Activated naive CD4-positive, alpha-beta T cell treated with anti-CD3 and anti-CD28 coated beads for 36 hours (primary cell): ENCODE results near the gene MAP4K4. TPM values are rescaled to one million over a fixed set of nuclear protein-coding genes. Genes with fewer than 3 reads are reported as not detected.

Experiments
- CTCF ChIA-PET: fragments of 350-600 bp; sonication (Branson Sonifier 250); formaldehyde crosslinking; loops from one replicate; lab custom pipeline; 2021; ENCODE audit warnings: antibody characterized with exemption; lab: Charles Lee
- DNase-seq: peaks from one replicate; pipeline ENCODE4 v3.0.0-alpha.2; 2020
- H3K27ac Mint-ChIP-seq: one replicate; pipeline ENCODE4 v1.8.0; 2021; ENCODE audit warnings: mild to moderate bottlenecking, mixed read lengths
- H3K27me3 Mint-ChIP-seq: one replicate; pipeline ENCODE4 v1.8.0; 2021; ENCODE audit warnings: low read depth, mixed read lengths
- H3K36me3 Mint-ChIP-seq: one replicate; pipeline ENCODE4 v1.8.0; 2021; ENCODE audit warnings: low read depth, mixed read lengths
- H3K4me1 Mint-ChIP-seq: one replicate; pipeline ENCODE4 v1.8.0; 2021; ENCODE audit warnings: low read depth, mixed read lengths
- H3K4me3 Mint-ChIP-seq: one replicate; pipeline ENCODE4 v1.8.0; 2021; ENCODE audit warnings: mild to moderate bottlenecking, moderate library complexity, mixed read lengths
- H3K9me3 Mint-ChIP-seq: one replicate; pipeline ENCODE4 v1.8.0; 2021; ENCODE audit warnings: mixed read lengths
- intact Hi-C: fragments of 100-400 bp; cut with micrococcal nuclease; formaldehyde crosslinking; loops from one replicate; pipeline ENCODE4 v1.15.1; 2023
- total RNA-seq, 2 experiments: library from RNA; stranded (reverse); gene quantifications; one replicate each; pipeline ENCODE4 v1.2.3, GENCODE V29; 2021

Gene MAP4K4
- total RNA-seq, 2 experiments from 2014 or later, result 126 to 131 TPM

DNA sequence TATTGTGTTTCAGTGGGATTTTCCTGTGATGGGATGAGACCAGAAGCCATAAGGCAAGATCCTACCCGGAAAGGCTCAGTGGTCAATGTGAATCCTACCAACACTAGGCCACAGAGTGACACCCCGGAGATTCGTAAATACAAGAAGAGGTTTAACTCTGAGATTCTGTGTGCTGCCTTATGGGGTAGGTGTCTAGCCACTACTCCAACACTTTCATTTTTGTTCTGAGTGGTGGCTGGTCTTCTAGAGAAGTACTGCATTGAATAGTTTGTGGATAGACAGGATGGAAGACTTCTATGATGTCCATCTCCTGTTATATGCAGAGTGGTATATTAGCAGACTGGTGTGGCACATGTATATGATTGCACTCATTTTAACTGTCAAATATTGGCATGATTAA lies 176.6 kb downstream of the MAP4K4 start:
- Mint-ChIP-seq H3K4me1 (no peaks in the 10 kb centered on the region), H3K27ac (no peak overlapping the region), H3K9me3 (no peaks in the 10 kb centered on the region), H3K4me3 (no peak overlapping the region), H3K36me3 (peaks cover 40% of the 10 kb centered on the region), H3K27me3 (no peaks in the 10 kb centered on the region)
- DNase-seq, result no peak
- CTCF ChIA-PET, result interaction anchor here (0.6 to 1.4 kb wide), 4 partner anchors 9 to 532 kb away, joined by 3 to 6 read pairs (median 5); no protein-coding TSS in a partner anchor
- intact Hi-C loops, result no loop called here

DNA sequence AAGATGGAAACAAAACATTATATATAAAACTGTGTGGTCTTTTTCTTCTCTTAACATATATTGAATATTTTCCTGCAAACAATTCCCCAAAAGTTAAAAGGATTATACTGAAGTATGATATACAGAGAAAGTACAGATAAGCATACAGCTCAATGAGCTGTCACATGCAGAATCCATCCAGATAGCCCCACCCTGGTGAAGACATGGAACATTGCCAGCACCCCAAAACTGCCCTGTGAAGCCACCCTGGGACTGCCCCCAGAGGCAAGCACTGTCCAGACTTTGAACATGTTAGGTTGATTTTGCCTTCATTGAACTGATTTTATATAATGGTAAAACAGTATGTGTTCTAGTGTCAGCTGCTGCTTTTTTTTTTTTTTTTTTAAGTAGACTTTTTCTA lies 182.0 kb downstream of the MAP4K4 start:
- Mint-ChIP-seq H3K4me3 (no peak overlapping the region), H3K27me3 (no peaks in the 10 kb centered on the region), H3K4me1 (peaks cover 11% of the 10 kb centered on the region), H3K36me3 (peaks cover 46% of the 10 kb centered on the region), H3K9me3 (no peaks in the 10 kb centered on the region), H3K27ac (no peak overlapping the region)
- intact Hi-C loops, result no loop called here
- DNase-seq, result no peak
- CTCF ChIA-PET, result interaction anchor here (0.6 to 1.1 kb wide), 5 partner anchors 141 to 538 kb away, joined by 3 to 5 read pairs (median 3); no protein-coding TSS in a partner anchor

DNA sequence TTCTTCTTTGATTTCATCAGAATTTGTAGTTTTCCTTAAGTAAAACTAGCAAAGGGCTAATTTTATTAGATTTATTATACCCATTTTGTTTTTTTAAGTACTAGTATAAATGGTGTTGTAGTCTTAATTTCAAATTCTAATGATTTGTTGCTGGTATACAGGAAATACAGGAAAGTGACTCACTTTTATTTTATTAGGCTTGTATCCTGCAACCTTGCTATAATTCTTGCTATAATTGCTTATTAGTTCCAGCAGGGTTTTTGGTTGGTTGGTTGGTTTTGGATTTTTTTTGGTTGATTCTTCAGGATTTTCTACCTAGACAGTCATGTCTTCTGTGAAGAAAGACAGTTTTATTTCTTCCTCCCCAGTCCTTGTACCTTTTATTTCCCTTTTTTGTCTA lies 183.6 kb downstream of the MAP4K4 start:
- Mint-ChIP-seq H3K27ac (no peak overlapping the region), H3K27me3 (no peaks in the 10 kb centered on the region), H3K4me3 (no peak overlapping the region), H3K4me1 (peaks cover 17% of the 10 kb centered on the region), H3K9me3 (no peaks in the 10 kb centered on the region), H3K36me3 (peaks cover 45% of the 10 kb centered on the region)
- intact Hi-C loops, result loop anchor here (5.0 kb wide), 2 partner anchors 141 to 476 kb away; partner anchors contain the start of gene IL18R1
- no peak for DNase-seq
- CTCF ChIA-PET, result interaction anchor here (1.0 to 1.9 kb wide), 2 partner anchors 125 to 359 kb away, joined by 5 to 7 read pairs; no protein-coding TSS in a partner anchor

DNA sequence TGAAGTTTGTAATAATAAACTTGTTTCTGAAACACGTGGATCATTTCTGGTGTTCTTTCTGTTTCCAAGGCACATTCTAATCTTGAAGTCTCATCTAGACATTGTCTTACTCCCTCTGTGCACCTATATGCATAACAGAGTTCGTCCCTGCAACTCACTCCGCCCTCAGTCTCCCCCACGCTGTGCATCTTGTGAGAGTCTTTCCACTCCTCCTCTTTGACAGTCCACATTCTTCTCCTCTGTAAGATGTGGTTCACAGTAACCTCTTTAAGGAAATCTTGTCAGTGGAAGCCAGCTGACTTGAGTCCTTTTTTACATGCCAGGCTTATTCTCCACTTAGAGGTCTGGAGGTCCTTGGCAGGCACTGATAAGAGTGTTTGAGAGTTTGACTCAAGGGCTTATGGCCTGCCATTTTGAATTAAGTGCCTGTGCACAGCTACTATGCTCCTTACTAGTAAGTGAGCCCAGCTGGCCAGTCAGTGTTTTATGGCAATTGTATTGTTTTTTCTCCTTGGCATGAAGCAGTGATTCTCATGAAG lies 185.3 kb downstream of the MAP4K4 start:
- Mint-ChIP-seq H3K4me3 (no peak overlapping the region), H3K27ac (no peak overlapping the region), H3K27me3 (no peaks in the 10 kb centered on the region), H3K9me3 (no peaks in the 10 kb centered on the region), H3K36me3 (peaks cover 45% of the 10 kb centered on the region), H3K4me1 (peaks cover 17% of the 10 kb centered on the region)
- DNase-seq, result no peak
- intact Hi-C loops, result loop anchor here (1.0 to 5.0 kb wide), 3 partner anchors 139 to 474 kb away; partner anchors contain the start of gene IL18R1
- CTCF ChIA-PET, result interaction anchor here (0.6 to 3.2 kb wide), 19 partner anchors 9 to 566 kb away, joined by 3 to 59 read pairs (median 6); no protein-coding TSS in a partner anchor

DNA sequence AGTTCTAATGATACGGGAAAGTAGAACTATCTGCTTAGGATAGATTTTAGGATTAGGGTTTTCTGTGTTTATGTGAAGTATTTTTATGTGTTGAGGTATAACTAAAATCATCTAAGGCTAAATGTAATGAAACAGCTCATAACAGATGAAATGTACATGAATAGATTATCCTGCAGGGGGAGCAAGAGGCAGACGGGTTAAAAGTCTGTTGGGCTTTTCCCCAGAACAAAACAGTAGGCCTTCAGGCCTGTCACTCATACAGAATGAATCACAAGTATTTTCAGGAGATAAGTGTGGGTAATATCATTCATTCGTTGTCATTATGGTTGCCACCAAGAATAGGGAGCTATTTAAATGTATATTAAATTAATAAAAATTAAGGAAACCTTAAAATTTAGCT lies 186.4 kb downstream of the MAP4K4 start:
- Mint-ChIP-seq H3K36me3 (peaks cover 47% of the 10 kb centered on the region), H3K27me3 (no peaks in the 10 kb centered on the region), H3K9me3 (no peaks in the 10 kb centered on the region), H3K4me1 (peaks cover 17% of the 10 kb centered on the region), H3K4me3 (no peak overlapping the region), H3K27ac (peak overlapping the region; percentile 61)
- intact Hi-C loops, result loop anchor here (1.0 to 5.0 kb wide), 7 partner anchors 16 to 565 kb away; partner anchors contain the start of gene IL18R1
- CTCF ChIA-PET, result interaction anchor here (0.5 to 3.2 kb wide), 49 partner anchors 10 to 589 kb away, joined by 3 to 59 read pairs (median 4); partner anchors contain the start of gene SLC9A4
- DNase-seq, result peak; percentile 74

DNA sequence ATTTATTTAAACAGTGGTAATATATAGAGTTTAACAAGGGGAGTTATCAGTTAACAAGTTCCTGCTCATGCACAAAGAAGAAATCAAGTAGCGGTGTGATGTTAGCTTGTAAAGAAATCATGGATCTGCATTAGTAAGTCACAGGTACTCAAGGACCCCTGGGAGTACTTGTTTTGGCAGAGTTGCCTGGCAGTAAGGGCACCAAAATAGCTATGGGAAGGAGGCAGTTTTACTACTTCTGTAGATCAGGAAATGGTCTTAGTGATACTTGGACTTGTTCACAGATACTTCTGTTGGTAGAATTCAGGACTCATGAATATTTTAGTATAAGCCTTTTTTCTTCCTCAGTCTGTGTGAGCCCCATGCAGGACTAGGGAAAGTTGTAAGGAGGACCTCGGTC lies 186.9 kb downstream of the MAP4K4 start:
- H3K27me3 Mint-ChIP-seq, result no peaks in the 10 kb centered on the region

DNA sequence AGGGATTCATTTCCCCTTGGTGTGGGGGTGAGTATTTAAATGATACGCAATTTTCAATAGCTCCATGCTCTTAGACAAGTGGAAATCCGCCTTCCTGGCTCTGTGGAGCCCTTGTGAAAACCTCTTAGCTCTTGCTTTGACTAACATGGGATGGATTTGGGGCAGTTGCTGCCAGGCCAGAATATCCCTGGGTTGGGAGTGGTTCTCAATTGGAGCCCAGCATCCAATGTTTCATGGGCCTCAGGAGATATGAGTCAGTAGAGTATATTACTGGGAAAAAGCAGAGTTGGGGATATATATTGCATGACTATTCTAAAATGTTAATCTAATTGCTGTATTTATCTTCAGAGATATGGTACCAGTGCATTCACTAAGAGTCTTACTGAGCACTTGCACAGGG lies 189.8 kb downstream of the MAP4K4 start:
- no peak for DNase-seq
- Mint-ChIP-seq H3K27me3 (no peaks in the 10 kb centered on the region), H3K9me3 (no peaks in the 10 kb centered on the region), H3K4me3 (no peak overlapping the region), H3K27ac (no peak overlapping the region), H3K4me1 (peaks cover 20% of the 10 kb centered on the region), H3K36me3 (peaks cover 50% of the 10 kb centered on the region)
- intact Hi-C loops, result no loop called here
- CTCF ChIA-PET, result no interaction called here

More for the DNA sequence above, 186.9 kb downstream of the MAP4K4 start:
- CTCF ChIA-PET, result interaction anchor here (0.5 to 3.2 kb wide), 42 partner anchors 10 to 565 kb away, joined by 3 to 59 read pairs (median 4); no protein-coding TSS in a partner anchor
- peaks cover 17% of the 10 kb centered on the region for H3K4me1 Mint-ChIP-seq
- DNase-seq, result no peak
- H3K4me3 Mint-ChIP-seq, result no peak overlapping the region
- intact Hi-C loops, result loop anchor here (1.0 to 5.0 kb wide), 6 partner anchors 16 to 565 kb away; partner anchors contain the start of gene IL18R1
- no peaks in the 10 kb centered on the region for H3K9me3 Mint-ChIP-seq
- peak overlapping the region; percentile 47 for H3K27ac Mint-ChIP-seq
- peaks cover 44% of the 10 kb centered on the region for H3K36me3 Mint-ChIP-seq

DNA sequence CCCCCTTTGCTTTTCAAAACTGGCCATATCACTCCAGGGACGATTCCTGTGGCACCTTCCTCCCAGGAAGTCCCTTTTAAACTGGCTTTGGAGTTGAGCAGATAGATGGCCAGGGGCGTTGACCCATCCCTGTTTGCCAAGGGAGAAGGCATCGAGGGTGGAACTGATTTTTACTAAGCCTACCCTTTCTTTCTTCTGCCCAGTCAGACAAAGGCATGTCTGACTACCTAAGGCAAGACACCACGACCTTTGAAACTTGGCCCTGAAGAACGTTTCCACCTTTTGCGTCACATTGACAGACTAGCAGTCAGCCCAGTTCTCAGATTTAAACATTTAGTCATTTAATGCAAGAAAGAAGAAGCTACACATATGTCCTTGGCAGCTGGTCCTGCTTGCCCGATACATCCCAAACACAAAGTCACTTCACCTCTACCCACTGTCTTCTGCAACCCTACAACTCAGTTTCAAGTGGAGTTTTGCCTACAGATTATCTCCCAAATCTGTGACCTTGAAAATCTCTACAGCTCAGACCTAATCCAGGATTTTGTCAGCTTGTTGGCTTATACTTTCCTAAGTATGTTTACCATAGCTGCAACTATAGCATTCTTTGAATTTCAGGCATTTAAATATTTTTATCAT lies 192.1 kb downstream of the MAP4K4 start:
- CTCF ChIA-PET, result interaction anchor here (1.6 kb wide), 1 partner anchor 351 kb away, joined by 4 read pairs; no protein-coding TSS in a partner anchor

DNA sequence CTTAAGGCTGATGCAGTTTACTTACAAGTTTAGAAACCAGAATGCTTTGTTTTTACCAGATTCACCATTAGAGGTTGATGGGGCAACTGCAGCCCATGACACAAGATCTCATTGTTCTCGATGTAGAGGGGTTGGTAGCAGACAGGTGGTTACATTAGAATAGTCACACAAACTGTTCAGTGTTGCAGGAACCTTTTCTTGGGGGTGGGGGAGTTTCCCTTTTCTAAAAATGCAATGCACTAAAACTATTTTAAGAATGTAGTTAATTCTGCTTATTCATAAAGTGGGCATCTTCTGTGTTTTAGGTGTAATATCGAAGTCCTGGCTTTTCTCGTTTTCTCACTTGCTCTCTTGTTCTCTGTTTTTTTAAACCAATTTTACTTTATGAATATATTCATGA lies 194.9 kb downstream of the MAP4K4 start:
- H3K4me3 Mint-ChIP-seq, result no peak overlapping the region
- peaks cover 12% of the 10 kb centered on the region for H3K4me1 Mint-ChIP-seq
- peaks cover 46% of the 10 kb centered on the region for H3K36me3 Mint-ChIP-seq
- no peaks in the 10 kb centered on the region for H3K9me3 Mint-ChIP-seq
- CTCF ChIA-PET, result interaction anchor here (5.2 kb wide), 1 partner anchor 9 kb away, joined by 24 read pairs; no protein-coding TSS in a partner anchor
- H3K27ac Mint-ChIP-seq, result peak overlapping the region; percentile 14
- DNase-seq, result no peak
- intact Hi-C loops, result no loop called here
- no peaks in the 10 kb centered on the region for H3K27me3 Mint-ChIP-seq

More for the DNA sequence above, 192.1 kb downstream of the MAP4K4 start:
- Mint-ChIP-seq H3K9me3 (no peaks in the 10 kb centered on the region), H3K27me3 (no peaks in the 10 kb centered on the region), H3K27ac (no peak overlapping the region), H3K4me3 (no peak overlapping the region), H3K4me1 (peaks cover 17% of the 10 kb centered on the region), H3K36me3 (peaks cover 56% of the 10 kb centered on the region)
- DNase-seq, result no peak
- intact Hi-C loops, result no loop called here

DNA sequence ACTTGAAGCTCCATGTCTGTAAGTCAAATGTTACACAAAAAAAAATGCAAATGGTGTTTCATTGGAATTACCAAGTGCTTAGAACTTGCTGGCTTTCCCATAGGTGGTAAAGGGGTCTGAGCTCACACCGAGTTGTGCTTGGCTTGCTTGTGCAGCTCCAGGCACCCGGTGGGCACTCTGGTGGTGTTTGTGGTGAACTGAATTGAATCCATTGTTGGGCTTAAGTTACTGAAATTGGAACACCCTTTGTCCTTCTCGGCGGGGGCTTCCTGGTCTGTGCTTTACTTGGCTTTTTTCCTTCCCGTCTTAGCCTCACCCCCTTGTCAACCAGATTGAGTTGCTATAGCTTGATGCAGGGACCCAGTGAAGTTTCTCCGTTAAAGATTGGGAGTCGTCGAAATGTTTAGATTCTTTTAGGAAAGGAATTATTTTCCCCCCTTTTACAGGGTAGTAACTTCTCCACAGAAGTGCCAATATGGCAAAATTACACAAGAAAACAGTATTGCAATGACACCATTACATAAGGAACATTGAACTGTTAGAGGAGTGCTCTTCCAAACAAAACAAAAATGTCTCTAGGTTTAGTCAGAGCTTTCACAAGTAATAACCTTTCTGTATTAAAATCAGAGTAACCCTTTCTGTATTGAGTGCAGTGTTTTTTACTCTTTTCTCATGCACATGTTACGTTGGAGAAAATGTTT lies 196.3 kb downstream of the MAP4K4 start:
- intact Hi-C loops, result no loop called here
- Mint-ChIP-seq H3K36me3 (peaks cover 44% of the 10 kb centered on the region), H3K27ac (no peak overlapping the region), H3K27me3 (no peaks in the 10 kb centered on the region), H3K4me1 (peaks cover 18% of the 10 kb centered on the region), H3K9me3 (peaks cover 2% of the 10 kb centered on the region), H3K4me3 (no peak overlapping the region)
- no peak for DNase-seq
- CTCF ChIA-PET, result interaction anchor here (0.6 to 5.2 kb wide), 6 partner anchors 10 to 557 kb away, joined by 3 to 24 read pairs (median 3); no protein-coding TSS in a partner anchor

DNA sequence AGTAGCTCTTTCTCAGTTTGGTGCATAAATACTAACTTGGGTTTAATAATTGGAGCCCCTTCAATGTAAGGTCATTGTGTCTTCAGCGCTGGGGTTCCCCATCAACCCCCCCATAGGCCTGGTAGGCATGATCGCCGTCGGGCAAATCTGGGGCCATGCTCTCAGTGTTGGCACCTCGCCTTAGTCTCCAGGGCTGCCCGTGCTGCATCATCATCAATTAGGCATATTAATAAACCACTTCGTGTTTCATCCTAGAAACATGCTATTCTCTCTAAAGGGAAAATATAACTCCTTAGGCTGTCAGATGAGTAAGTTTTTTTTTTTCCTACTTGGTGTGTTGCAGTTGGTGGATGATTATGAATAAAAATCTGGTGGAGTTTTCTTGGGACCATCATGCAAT lies 197.5 kb downstream of the MAP4K4 start:
- Mint-ChIP-seq H3K4me3 (no peak overlapping the region), H3K4me1 (peaks cover 27% of the 10 kb centered on the region), H3K27me3 (no peaks in the 10 kb centered on the region), H3K9me3 (peaks cover 6% of the 10 kb centered on the region), H3K27ac (no peak overlapping the region), H3K36me3 (peaks cover 43% of the 10 kb centered on the region)
- intact Hi-C loops, result no loop called here
- CTCF ChIA-PET, result interaction anchor here (5.2 kb wide), 1 partner anchor 11 kb away, joined by 24 read pairs; no protein-coding TSS in a partner anchor
- no peak for DNase-seq
